NCI-H2107 (cell line): ENCODE measurements around the gene DPP6.
A peak's percentile ranks its signal among the peaks of the same experiment; 100 is the strongest.

Experiments used
- DNase-seq: peaks from one replicate; lab custom pipeline; 2025; lab: John Stamatoyannopoulos, UW

The DPP6 gene

DNA sequence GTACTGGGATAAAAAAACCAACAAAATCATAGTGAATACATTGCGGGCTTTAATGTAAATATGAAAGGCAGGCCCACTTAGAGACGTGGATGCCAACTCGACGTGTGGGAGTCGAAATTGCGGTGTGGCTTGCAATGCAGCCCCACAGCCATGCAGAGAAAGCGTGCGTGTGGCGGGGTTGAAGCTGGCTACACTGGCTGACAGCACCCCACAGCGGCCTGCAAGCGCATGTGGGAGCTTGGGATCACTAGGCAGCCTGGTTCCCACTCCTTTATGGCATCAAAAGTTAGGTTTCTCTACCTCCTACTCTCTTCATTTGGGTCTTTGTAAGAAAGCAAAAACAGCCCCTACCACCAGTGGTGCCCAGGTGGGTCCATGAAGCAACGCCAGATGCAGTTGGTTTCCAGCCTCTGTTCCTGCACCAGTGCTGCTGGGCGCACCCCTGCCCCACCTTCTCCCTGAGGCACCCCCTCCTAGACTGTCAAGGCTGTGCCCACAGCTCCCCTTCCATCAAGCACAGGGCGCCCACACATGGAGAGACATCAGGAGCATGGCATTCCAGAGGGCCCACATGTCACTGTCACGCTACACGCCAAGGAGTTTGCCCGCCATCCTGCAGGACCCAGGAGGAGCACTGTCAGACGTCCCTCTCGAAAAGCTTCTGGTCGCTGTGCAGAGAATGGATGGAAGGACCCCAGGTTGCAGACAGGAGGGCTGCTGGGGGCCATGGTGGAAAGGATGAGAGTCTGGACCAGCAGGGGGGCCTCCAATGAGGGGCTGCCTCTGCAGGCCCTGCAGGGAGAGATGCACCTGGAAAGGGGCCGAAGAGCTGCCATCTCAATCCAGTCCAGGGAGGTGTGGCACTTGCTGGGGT lies 807.8 kb downstream of the DPP6 start:
- no peak for DNase-seq

DNA sequence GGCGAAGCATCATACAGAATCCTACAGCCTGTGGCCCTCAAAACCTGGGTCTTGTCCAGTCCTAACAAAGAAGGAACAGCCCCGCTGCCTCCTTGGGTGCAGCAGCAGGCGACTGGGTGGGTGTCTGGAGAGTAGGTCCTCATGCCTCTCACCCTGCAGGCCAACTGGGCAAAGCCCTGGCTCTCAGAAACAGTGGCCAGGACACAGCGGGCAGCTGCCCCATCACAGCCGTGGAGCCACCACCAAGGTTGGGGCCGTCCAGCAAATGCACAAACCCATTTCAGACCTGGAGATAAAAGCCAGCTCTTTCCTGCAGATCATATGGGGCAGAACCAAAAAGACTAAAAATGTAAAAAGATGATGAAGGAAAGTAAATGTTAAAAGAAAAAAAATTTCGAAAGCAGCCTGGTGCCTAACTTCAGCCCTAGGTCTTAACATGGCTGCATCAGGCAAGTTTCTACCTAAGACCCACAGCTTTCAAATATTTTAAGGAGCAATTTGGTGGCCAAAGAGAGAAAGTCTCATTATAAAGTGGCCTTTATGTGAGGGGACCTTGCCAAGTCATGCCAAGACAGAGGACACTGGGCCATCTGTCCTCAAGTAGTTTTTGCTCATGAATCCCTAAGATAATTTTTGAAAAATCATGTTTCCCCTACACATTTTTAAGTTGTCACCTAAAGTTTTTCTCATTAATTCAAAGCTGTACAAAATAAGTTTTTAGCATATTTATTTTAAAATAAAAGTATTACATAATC lies 808.6 kb downstream of the DPP6 start:
- DNase-seq, result no peak

DNA sequence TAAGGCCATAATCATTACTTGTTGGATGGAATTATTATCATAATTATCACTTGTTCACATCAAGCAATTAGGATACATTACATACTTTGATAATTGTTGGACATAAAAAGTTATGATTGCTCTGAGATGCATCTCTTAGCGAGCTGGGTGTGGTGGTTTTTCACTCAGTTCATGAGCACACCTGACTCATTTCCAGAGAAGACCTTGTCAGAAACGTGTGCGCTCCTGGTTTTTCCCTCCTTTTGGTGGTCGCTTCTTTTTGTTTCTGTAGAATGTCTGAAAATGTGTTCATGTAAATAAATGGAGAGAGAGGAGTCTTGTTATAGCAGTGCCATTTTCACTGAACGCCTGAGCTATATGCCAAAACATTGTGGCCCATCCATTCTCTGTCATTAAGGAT lies 809.4 kb downstream of the DPP6 start:
- DNase-seq, result no peak

DNA sequence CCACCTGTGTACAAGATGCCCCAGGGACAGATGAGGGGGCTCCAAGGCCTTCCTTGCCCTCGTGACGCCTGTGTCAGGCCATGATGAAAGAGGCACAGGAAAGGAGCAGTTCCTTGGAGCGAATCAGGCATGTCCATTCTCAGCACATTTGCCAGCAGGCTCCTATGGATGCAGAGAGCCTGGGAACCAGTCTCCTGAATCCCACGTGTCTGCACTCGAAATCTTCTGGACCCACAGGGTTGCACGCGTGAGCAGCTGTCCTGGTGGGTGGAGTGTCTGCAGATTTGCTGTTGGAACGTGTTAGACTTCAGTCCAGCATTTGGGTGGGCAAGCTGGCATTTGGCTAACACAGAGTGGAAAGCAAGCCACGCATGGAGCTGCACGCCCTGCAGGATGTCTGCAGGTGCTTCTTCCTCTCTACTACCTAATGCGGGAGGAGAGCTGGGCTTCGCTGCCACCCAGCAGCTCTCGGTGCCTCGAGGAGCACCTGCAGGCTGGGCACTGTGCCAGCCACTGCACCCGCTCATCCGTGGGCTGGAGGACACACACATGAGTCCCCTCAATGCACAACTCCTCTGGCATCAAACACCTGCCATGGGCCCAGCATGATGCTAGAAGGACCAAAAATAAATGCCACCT lies 810.1 kb downstream of the DPP6 start:
- no peak for DNase-seq

DNA sequence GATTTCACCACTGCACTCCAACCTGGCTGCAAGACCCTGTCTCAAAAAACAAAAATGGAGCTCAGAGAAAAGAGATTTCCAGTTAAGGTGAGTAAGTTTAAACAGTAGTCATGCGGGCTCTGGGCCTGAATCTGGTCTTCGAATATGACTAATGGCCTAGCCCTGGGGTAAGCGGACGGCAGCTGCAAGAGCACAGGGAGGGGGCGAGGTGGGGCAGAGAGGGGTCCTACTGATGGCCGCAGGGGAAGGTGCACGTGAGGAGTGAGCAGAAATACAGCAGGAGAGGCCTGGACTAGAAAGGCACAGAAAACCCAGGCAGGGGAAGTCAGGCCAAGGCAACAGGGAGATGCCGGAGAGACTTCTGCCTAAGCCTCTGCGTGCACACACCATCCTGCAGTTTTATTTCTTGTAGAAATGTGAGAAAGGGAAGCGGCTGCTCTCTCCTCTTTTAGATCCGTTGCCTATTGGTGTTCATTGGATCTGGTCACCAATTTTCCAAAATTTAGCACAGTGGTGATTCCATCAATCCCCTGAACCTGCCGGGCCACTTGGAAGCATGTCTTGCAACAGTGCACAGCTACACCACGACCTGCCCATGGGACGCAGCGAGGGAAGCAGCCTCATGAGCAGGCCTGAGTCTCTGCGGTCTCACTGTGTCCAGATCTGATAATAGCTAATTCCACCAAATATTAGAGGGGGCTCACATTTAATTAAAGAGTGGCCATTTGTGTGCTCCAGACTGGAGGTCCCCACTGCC lies 811.7 kb downstream of the DPP6 start:
- DNase-seq, result no peak

DNA sequence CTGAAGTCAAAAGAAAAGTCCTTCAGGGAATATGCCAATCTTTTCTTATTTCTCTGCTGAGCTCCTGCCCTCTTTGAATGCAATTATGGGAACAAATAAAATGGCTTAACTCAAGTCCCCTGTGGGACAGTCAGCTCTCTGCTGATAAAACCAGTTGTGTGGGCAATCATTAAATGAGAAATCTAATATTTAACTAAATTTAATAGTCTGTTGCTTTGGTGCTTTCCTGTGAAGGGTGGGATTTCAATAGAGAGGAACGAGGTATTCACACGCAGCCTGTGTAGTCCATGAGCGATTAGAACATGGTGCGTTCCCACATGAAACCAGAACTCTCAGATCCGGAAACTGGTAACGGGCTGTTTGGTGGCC lies 812.3 kb downstream of the DPP6 start:
- DNase-seq, result no peak

DNA sequence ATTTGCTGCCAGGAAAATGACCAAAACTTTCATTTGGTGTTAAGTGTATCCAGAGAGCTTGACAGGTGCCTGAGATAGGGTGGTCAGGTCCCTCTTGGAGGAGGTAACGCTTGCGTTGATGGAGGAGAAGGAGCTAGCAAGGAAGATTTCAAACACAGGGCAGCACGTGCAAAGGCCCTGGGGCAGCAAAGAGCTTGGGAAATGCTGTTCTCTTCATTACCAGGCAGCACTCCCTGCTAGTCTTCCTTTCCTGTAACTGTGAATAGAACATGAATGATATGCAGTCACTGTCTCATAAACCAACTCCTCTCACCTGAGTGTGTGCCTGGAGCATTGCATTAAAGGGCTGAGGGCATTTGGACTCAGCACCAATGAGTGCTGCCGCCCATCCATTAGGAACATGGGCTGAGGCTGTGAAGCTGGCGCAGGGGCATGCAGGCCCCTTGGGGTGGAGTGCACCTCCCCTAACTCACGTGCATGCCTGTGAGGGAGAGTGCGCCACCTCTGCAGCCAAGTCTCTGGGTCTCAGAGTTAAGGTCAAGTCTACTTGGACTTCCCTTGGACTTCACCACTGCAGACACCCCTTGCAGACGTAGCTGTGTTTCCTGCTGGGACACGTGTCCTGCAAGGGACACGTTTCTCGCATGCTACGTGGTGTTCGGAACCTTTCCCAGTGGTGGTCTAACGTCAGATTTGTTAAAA lies 813.9 kb downstream of the DPP6 start:
- no peak for DNase-seq

DNA sequence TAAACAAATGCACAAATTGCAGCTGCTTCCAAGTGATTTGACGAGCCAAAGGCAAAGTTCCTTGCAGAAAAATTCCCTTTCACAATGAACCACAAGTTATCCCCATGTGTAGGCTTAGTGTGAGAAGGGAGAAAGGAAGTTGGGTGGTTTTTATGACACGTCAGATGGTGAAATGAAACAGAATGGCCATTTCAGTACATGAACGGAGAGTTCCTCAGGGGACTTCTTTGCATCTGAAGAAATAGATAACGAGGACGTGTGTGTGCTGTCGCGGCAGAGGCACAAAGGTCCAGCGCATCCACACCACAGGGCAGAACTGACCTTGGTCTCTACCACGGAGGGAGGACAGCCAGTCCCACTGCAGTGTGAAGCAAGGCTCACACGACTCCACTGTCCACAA lies 814.9 kb downstream of the DPP6 start:
- DNase-seq, result no peak

DNA sequence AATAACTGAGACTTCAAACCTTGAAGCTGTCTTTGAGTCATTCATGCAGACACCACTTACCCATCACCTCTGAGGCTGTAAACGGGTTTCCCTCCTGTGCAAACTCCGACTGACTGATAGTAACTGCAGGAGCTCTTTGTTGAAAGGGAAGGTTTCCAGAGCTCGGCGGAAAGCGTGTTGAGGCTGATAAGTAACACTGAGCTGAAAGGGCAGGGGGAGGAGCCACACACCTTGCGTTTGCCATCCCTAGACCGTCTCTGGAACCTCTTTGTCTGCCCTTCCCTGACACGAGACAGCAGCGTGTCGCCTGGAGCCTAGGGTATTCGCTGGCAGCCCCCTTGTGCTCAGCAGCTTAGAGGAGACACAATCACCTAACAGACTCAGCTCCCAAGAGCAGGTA lies 816.7 kb downstream of the DPP6 start:
- no peak for DNase-seq

DNA sequence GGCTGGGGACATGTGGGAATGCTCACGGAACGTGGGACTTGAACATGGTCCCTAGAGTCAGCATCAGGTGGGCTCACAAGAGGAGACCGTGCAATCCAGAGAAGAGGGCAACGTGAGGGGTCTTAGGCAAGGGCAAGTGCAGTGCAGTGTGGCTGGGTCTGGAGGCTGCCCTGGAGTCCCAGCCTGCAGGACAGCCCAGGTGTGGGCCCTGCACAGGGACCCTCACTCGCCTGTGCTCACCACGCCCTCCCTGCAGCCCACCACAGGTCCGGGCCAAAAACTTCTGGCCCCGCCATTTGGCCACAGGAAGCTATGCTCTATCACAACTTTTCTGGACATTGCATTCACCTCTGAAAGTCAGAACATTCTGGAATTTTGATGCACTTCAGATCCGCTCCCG lies 817.2 kb downstream of the DPP6 start:
- no peak for DNase-seq

DNA sequence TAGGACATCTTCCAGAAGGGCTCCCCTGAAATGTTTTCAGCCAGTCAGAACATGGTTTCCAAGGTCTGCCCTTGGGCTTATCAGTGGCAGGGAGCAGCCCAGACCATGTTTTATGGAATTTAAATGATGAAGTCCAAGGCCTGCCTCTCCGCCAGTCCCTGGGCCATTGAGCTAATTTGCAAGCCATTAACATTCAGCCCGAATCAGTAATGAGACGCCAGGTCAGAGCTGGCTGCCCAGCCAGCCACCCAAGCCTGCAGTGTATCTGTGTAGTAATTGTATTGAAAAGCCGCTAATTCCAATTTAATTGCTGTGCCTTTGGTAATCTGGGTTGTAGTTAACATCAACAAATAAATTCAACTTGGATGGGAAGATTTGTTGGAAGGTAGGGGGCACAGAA lies 819.3 kb downstream of the DPP6 start:
- DNase-seq, result no peak

DNA sequence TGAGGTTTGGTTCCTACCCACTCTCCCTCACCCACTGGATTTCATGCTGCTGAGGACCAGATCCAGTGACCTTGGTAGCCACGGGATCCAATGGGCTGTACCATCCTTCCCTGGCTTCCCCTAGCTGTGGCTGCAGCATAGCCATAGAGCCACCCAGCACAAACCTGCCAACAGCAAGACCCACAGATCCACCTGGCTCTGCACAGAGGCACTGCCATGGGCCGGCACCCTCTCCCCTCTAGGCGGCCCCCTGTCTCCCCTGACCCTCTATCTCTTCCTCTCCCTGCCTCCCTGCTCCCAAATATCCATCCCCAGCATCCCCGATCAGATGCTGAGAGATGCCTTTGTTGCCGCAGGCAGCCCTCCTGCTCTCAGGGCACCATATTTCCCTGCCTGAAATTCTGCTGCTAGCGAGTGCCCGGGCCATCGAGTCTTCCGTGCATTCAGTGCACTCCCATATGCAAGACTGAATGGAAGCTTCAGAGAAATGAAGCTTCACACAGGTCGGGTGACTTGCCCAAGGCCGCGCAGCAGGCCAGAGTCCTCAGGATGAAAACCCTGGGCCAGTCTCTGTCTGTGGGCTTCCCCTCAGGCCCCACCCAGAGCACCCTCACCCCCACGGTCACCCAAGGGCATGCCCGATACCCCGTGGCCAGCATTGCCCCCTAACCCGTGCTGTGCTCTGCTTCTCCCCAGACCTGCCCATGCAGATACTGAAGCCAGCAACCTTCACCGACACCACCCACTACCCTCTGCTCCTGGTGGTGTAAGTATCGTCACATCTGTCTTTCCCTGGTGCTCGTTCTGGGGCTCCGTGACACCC lies 819.9 kb downstream of the DPP6 start:
- no peak for DNase-seq

DNA sequence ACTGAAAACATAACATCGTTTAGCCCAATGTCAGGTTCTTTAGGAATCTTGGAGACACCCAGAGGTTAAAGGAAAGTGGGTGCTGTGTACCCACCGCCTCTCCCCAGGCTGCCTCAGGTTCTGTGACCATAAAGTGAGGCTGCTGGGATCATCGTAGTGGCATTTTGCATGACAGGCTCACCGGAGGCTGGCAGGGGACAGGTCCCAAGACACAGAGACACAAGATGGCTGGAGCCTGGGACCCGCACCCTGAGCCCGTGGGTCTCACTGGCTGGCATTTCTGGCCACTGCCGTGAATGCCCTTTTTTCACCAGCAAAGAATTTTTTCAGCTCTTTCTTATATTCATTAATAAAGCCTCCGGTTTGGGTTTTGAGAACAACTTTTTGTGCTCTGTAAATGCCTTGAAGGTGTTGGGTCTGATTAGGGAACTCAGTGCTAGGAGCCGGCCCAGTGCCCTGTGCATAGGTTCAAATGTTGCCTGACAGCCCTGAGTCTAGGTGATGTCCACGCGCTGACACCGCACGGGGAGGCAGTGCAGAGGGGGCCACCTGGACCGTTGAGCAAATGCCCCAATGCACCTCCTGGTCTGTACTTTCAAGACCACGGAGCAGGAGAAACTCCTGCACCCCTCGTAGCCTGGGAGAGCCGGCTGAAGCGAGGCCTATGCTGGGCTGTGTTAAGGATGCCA lies 820.8 kb downstream of the DPP6 start:
- no peak for DNase-seq

DNA sequence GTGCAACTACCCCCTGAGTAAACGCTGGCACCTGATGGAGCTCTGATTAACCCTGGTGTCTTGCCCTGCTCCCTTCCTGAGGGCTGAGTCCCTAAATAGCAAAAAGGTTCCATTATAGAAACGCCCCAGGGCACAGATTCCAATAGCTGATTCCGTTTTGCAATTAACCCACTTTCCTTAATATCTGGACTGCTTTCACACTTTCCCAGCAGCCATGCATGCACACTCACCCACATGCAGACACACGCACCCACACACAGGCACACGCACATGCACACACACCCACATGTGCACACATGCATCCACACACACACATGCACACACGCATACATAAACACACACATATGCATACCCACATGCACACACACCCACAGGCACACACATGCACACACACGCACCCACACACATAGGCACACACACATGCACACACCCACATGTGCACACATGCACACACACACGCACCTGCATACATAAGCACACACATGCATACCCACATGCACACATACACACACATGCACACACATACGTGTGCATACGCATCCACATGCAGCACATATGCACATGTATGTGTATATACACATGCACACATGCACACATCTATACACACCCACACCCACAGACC lies 821.4 kb downstream of the DPP6 start:
- no peak for DNase-seq

DNA sequence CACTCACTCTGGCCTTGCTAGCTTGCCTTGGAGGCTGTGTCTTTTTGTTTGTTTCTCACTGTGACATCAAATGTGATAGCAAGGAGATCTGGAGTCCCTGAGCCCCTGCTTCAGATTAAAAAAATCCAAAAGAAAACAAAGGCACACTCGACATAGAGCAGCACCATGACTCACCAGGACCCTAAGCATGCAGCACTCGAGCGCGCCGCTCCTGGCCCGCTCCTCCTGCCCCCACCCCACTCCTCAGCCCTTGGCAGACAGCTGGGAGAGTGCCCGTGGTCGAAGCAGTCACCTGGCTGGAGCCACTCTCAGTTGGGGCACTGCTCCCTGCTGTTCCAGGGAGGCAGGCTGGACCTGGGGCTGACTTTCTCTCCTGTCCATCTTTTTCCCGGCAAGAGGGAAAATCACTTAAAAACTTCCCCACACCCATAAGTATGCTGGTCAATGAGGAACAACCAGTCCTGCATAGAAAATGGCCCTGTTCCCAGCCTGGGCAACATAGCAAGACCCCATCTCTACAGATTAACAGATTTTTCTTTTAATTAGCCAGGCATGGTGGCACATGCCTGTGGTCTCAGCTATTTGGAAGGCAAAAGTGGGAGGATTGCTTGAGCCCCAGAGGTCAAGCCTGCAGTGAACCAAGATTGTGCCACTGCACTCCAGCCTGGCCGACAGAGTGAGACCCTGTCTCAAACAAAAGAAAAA lies 822.4 kb downstream of the DPP6 start:
- no peak for DNase-seq

DNA sequence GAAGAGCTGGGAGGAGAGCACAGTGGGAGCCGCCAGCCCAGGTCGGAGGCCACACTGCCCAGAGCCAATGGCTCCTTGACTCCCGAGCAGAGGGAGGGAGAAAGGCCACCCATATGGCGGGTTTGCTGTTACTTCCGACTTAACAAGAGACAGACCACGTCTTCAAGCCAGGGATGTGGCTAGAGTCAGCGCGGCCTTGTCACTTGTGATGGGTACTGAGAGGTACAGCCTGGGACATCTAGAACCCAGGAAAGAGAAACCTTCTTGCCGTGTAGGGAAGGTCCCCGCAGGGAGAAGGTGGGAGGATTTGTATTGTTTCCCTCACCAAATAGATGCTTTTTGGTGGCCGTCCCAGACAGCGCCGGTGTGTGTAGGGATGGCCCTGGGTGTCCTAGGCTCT lies 823.1 kb downstream of the DPP6 start:
- DNase-seq, result no peak

DNA sequence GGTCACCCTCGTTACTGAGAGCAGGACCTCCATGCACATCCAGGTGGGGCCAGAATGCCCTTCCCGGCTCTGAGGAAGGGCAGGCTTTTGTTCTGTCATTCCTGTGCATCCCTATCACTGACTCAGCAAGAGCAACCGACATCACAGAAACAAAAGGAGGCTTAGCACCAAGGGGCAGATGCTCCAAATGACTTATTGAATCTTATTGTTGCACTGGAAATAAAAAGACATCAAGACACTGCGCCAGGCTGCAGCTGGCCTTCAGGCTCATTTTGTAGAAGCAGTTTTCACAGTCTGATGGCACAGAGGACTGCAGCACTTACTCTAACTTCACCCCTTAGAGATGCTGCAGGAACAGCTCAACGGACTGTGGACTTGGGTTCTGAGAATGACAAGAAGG lies 824.3 kb downstream of the DPP6 start:
- DNase-seq, result no peak

DNA sequence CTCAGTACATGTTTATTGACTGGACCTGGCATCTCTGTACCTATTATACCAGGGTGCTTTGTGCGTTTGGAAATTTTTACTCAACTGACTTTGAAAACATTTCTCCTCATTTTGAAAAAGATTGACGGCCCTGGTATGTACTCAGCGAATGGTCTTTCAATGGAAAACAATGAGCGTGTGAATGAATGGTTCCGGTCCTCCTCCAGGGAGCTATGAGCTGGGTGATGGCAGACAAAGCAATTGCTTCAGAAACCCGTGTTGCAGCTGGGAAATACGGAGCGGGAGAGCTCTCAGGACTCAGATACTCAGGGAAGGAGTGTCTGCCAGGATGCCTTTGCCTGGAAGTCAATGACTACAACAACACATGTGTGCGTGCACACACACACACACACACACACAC lies 824.8 kb downstream of the DPP6 start:
- DNase-seq, result no peak

DNA sequence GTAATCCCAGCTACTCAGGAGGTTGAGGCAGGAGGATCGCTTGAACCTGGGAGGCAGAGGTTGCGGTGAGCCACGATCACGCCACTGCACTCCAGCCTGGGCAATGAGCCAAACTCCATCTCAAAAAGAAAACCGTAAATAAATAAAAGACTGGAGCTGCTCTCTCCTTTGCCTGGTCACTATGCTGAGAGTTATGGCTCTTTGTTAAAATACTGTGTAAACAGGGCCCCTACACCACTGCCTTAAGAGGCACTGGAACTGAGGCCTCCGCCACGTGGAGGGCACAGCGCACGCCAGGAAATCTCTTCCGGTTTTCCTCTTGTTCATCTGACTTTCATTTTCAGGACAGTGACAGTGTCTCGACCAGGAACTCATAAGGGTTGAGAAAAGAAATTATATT lies 827.4 kb downstream of the DPP6 start:
- DNase-seq, result peak; percentile 56
